ENCODE data around the gene SLC2A4RG. TPM values are rescaled to one million over a fixed set of nuclear protein-coding genes. Genes with fewer than 3 reads are reported as not detected.
A peak's percentile ranks its signal among the peaks of the same experiment; 100 is the strongest.

Gene SLC2A4RG
- total and polyA plus RNA-seq, 2 of the 13 experiments (the other 11 are each of a cell fraction or from before 2014, with no cell fraction given): 91.4 to 95.9 TPM

DNA sequence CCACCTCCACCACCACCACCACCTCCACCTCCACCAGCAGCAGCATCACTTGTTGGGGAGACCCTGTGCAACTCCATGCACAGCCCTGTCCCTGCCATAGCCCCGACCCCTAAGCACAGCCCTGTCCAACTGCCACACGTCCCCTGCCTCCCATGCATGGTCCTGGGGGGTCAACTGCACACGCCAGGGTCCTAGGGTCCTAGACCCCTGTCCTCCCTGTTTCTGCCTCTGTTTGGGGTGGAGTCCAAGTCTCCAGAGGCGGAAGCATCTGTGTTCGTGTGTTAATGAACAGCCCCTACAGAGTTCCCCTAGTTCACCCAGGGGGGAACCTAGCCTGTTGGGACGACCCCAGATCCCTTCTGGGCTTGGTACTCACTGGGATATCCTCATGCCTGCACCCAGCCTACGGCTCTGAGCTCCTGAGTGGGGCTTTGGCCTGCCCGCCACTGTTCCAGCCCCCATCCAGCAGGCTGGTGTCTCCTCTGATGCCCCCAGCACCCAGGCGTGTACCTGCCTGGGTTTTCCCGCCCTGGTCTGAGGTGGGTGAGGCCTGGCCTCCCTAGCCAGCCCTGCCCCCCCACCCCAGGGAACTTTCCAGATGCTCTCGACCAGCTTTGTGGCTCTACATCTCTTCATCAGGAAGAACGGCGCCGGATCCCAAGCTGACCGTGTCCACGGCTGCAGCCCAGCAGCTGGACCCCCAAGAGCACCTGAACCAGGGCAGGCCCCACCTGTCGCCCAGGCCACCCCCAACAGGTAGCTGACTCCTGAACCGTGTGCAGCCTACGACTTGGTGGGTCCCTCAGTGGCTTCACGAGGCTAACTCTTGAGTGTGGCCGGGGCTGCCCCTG is 45.6 kb upstream of the SLC2A4RG start (continued):
- no peak for TF ChIP-seq ZKSCAN1 (IDR thresholded peaks at IDR 0.05; ENCODE audit: low read length)
- TF ChIP-seq ZNF724P (CRISPR knock-in tag; IDR thresholded peaks at IDR 0.05; ENCODE audit: borderline replicate concordance): no peak
- no peak for TF ChIP-seq PHF21A (CRISPR knock-in tag; IDR thresholded peaks at IDR 0.05)
- no peak for TF ChIP-seq IRX3 (CRISPR knock-in tag; IDR thresholded peaks at IDR 0.05; ENCODE audit: borderline replicate concordance, low read depth)
- TF ChIP-seq ZNF558 (CRISPR knock-in tag; IDR thresholded peaks at IDR 0.05; ENCODE audit: borderline replicate concordance): no peak
- TF ChIP-seq, protein P1, sequence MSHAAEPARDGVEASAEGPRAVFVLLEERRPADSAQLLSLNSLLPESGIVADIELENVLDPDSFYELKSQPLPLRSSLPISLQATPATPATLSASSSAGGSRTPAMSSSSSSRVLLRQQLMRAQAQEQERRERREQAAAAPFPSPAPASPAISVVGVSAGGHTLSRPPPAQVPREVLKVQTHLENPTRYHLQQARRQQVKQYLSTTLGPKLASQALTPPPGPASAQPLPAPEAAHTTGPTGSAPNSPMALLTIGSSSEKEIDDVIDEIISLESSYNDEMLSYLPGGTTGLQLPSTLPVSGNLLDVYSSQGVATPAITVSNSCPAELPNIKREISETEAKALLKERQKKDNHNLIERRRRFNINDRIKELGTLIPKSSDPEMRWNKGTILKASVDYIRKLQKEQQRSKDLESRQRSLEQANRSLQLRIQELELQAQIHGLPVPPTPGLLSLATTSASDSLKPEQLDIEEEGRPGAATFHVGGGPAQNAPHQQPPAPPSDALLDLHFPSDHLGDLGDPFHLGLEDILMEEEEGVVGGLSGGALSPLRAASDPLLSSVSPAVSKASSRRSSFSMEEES (CRISPR knock-in tag; IDR thresholded peaks at IDR 0.05): no peak
- no peak for TF ChIP-seq PCBP1 (IDR thresholded peaks at IDR 0.05; ENCODE audit: borderline replicate concordance, low read depth, low read length)
- peak; percentile 24 for TF ChIP-seq ZNF883 (CRISPR knock-in tag; IDR thresholded peaks at IDR 0.05; ENCODE audit: not compliant biosample characterization)
- TF ChIP-seq PITX1 (CRISPR knock-in tag; IDR thresholded peaks at IDR 0.05): no peak
- TF ChIP-seq, protein P2, sequence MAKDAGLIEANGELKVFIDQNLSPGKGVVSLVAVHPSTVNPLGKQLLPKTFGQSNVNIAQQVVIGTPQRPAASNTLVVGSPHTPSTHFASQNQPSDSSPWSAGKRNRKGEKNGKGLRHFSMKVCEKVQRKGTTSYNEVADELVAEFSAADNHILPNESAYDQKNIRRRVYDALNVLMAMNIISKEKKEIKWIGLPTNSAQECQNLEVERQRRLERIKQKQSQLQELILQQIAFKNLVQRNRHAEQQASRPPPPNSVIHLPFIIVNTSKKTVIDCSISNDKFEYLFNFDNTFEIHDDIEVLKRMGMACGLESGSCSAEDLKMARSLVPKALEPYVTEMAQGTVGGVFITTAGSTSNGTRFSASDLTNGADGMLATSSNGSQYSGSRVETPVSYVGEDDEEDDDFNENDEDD (CRISPR knock-in tag; IDR thresholded peaks at IDR 0.05; ENCODE audit: borderline replicate concordance): no peak
- TF ChIP-seq ZNF550 (CRISPR knock-in tag; IDR thresholded peaks at IDR 0.05; ENCODE audit: borderline replicate concordance): no peak
- no peak for TF ChIP-seq SRF (IDR thresholded peaks at IDR 0.05; ENCODE audit: low read depth, low read length)
- no peak for TF ChIP-seq PPARG (CRISPR knock-in tag; conservative IDR thresholded peaks at IDR 0.05)
- TF ChIP-seq BRD4 (CRISPR knock-in tag; IDR thresholded peaks at IDR 0.05): no peak
- TF ChIP-seq ZNF597 (CRISPR knock-in tag; IDR thresholded peaks at IDR 0.05): no peak
- TF ChIP-seq ZNF646 (CRISPR knock-in tag; IDR thresholded peaks at IDR 0.05): no peak
- no peak for TF ChIP-seq PCBP2 (optimal IDR thresholded peaks at IDR 0.05; ENCODE audit: low read depth, low read length, poor library complexity, severe bottlenecking)
- TF ChIP-seq HCFC1 (IDR thresholded peaks at IDR 0.05; ENCODE audit: low read depth, low read length): no peak

All from HepG2 (cell line).